ENCODE measurements around the gene KANK3. TPM values are rescaled to one million over a fixed set of nuclear protein-coding genes. Genes with fewer than 3 reads are reported as not detected.

Gene KANK3
- polyA plus RNA-seq, 1 donor from 2014 or later = 2.8 TPM

GRCh38 chr19:8331263-8331845, 11.7 kb downstream of the KANK3 start:
- peaks cover 45% of the 10 kb centered on the region for H3K27me3 ChIP-seq (ENCODE audit: insufficient read depth, low read depth, low read length)
- no peaks in the 10 kb centered on the region for H3F3A ChIP-seq (ENCODE audit: insufficient read depth, low read length, poor library complexity, severe bottlenecking)
- H3K4me3 ChIP-seq (ENCODE audit: low read length) = no peak overlapping the region
- H4K20me1 ChIP-seq (ENCODE audit: insufficient read depth) = no peaks in the 10 kb centered on the region
- no peak overlapping the region for H3K9ac ChIP-seq (ENCODE audit: low read length)
- no peaks in the 10 kb centered on the region for H3K9me3 ChIP-seq (ENCODE audit: low read length)
- H2AFZ ChIP-seq (ENCODE audit: low read depth, low read length) = no peak overlapping the region
- H3K36me3 ChIP-seq (ENCODE audit: insufficient read depth, low read length) = no peaks in the 10 kb centered on the region
- H3K9me2 ChIP-seq (ENCODE audit: insufficient read depth, low read length) = no peaks in the 10 kb centered on the region
- no peak overlapping the region for H3K4me2 ChIP-seq (ENCODE audit: low read length)
- no peak overlapping the region for H3K27ac ChIP-seq (ENCODE audit: low read length)
- no peaks in the 10 kb centered on the region for H3K79me2 ChIP-seq (replicated peaks; ENCODE audit: insufficient read depth, low read length)
- no peak for TF ChIP-seq POLR2AphosphoS5 (IDR thresholded peaks at IDR 0.05)
- TF ChIP-seq TAF1 (IDR thresholded peaks at IDR 0.05; ENCODE audit: low read depth) = no peak
- TF ChIP-seq RAD21 (conservative IDR thresholded peaks at IDR 0.05) = no peak
- TF ChIP-seq EP300 (conservative IDR thresholded peaks at IDR 0.05; ENCODE audit: poor library complexity, severe bottlenecking) = no peak
- TF ChIP-seq MXI1 (conservative IDR thresholded peaks at IDR 0.05; ENCODE audit: poor library complexity, severe bottlenecking) = no peak
- no peak for TF ChIP-seq CTCF (IDR thresholded peaks at IDR 0.05; ENCODE audit: poor library complexity, severe bottlenecking)

GRCh38 chr19:8329996-8330395, 13.1 kb downstream of the KANK3 start:
- H3K9ac ChIP-seq (ENCODE audit: low read length) = no peak overlapping the region
- no peaks in the 10 kb centered on the region for H3K36me3 ChIP-seq (ENCODE audit: insufficient read depth, low read length)
- no peaks in the 10 kb centered on the region for H3K9me2 ChIP-seq (ENCODE audit: insufficient read depth, low read length)
- H3K4me2 ChIP-seq (ENCODE audit: low read length) = no peak overlapping the region
- H3K27ac ChIP-seq (ENCODE audit: low read length) = no peak overlapping the region
- H4K20me1 ChIP-seq (ENCODE audit: insufficient read depth) = no peaks in the 10 kb centered on the region
- no peaks in the 10 kb centered on the region for H3K9me3 ChIP-seq (ENCODE audit: low read length)
- no peaks in the 10 kb centered on the region for H3F3A ChIP-seq (ENCODE audit: insufficient read depth, low read length, poor library complexity, severe bottlenecking)
- TF ChIP-seq EP300 (conservative IDR thresholded peaks at IDR 0.05; ENCODE audit: poor library complexity, severe bottlenecking) (no peak), EZH2 (IDR thresholded peaks at IDR 0.05; ENCODE audit: borderline replicate concordance, insufficient read depth, low read length, poor library complexity, severe bottlenecking) (no peak), REST (IDR thresholded peaks at IDR 0.05; ENCODE audit: borderline replicate concordance) (no peak), MXI1 (conservative IDR thresholded peaks at IDR 0.05; ENCODE audit: poor library complexity, severe bottlenecking) (no peak), POLR2AphosphoS5 (IDR thresholded peaks at IDR 0.05) (no peak), SMC3 (conservative IDR thresholded peaks at IDR 0.05; ENCODE audit: poor library complexity) (no peak), RAD21 (conservative IDR thresholded peaks at IDR 0.05) (no peak), TAF1 (IDR thresholded peaks at IDR 0.05; ENCODE audit: low read depth) (no peak), CTCF (IDR thresholded peaks at IDR 0.05; ENCODE audit: poor library complexity, severe bottlenecking) (no peak)
- H3K4me3 ChIP-seq (ENCODE audit: low read length) = no peak overlapping the region
- peaks cover 35% of the 10 kb centered on the region for H3K27me3 ChIP-seq (ENCODE audit: insufficient read depth, low read depth, low read length)
- no peak overlapping the region for H2AFZ ChIP-seq (ENCODE audit: low read depth, low read length)
- no peaks in the 10 kb centered on the region for H3K79me2 ChIP-seq (replicated peaks; ENCODE audit: insufficient read depth, low read length)

Measured in neural cell (in vitro differentiated cells).